ENCODE results near the gene KCTD21.
"Not testable (repeated sequence)": the region's sequence is repeated elsewhere in the genome, so short reads cannot be mapped to it uniquely, and the experiment has no call there.

The KCTD21 gene

GRCh38 chr11:78180751-78181150 lies 7.7 kb downstream of the KCTD21 start:
- no peak for TF ChIP-seq CTCF (IDR thresholded peaks at IDR 0.05; ENCODE audit: control extremely low read depth, extremely low read depth, low read depth, missing control alignments)
- CTCF ChIA-PET: no interaction called here
- POLR2A ChIA-PET: no interaction called here
- no peak for DNase-seq (ENCODE audit: extremely low spot score)

- POLR2A ChIA-PET: no interaction called here
- TF ChIP-seq CTCF (IDR thresholded peaks at IDR 0.05; ENCODE audit: control extremely low read depth, extremely low read depth, low read depth, missing control alignments): no peak
- CTCF ChIA-PET: no interaction called here
- DNase-seq (ENCODE audit: extremely low spot score): no peak
Measured at GRCh38 chr11:78179459-78180071, 8.9 kb downstream of the KCTD21 start.

- CTCF ChIA-PET: no interaction called here
- no peak for DNase-seq (ENCODE audit: extremely low spot score)
- no peak for TF ChIP-seq CTCF (IDR thresholded peaks at IDR 0.05; ENCODE audit: control extremely low read depth, extremely low read depth, low read depth, missing control alignments)
- POLR2A ChIA-PET: no interaction called here
Measured at GRCh38 chr11:78177216-78177615, 11.2 kb downstream of the KCTD21 start.

GRCh38 chr11:78176605-78177141 lies 11.8 kb downstream of the KCTD21 start:
- DNase-seq (ENCODE audit: extremely low spot score): no peak

DNA sequence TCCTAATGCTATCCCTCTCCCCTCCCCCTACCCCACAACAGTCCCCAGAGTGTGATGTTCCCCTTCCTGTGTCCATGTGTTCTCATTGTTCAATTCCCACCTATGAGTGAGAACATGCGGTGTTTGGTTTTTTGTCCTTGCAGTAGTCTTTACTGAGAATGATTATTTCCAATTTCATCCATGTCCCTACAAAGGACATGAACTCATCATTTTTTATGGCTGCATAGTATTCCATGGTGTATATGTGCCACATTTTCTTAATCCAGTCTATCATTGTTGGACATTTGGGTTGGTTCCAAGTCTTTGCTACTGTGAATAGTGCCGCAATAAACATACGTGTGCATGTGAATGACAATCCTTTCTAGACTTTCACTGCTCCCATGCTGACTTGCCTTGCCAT lies 12.6 kb downstream of the KCTD21 start:
- DNase-seq (ENCODE audit: extremely low spot score); POLR2A ChIA-PET: not testable (repeated sequence)
- CTCF ChIA-PET: interaction anchor here (1.3 kb wide), 1 partner anchor 14 kb away, joined by 5 read pairs; no protein-coding TSS in a partner anchor

More at GRCh38 chr11:78176605-78177141, 11.8 kb downstream of the KCTD21 start:
- ChIA-PET POLR2A (no interaction called here), CTCF (interaction anchor here (1.3 kb wide), 1 partner anchor 13 kb away, joined by 5 read pairs; no protein-coding TSS in a partner anchor)
- TF ChIP-seq CTCF (IDR thresholded peaks at IDR 0.05; ENCODE audit: control extremely low read depth, extremely low read depth, low read depth, missing control alignments): no peak

- no peak for DNase-seq (ENCODE audit: extremely low spot score)
- TF ChIP-seq CTCF (IDR thresholded peaks at IDR 0.05; ENCODE audit: control extremely low read depth, extremely low read depth, low read depth, missing control alignments): no peak
- ChIA-PET POLR2A (no interaction called here), CTCF (interaction anchor here (1.2 to 1.5 kb wide), 2 partner anchors 8 to 13 kb away, joined by 3 to 4 read pairs; no protein-coding TSS in a partner anchor)
Measured at GRCh38 chr11:78171951-78172350, 16.5 kb downstream of the KCTD21 start.

GRCh38 chr11:78170874-78171549 lies 17.4 kb downstream of the KCTD21 start:
- ChIA-PET CTCF (no interaction called here), POLR2A (no interaction called here)
- no peak for TF ChIP-seq CTCF (IDR thresholded peaks at IDR 0.05; ENCODE audit: control extremely low read depth, extremely low read depth, low read depth, missing control alignments)
- no peak for DNase-seq (ENCODE audit: extremely low spot score)
